ENCODE measurements around the gene ZNHIT1.

ZNHIT1 gene

GRCh38 chr7:101217388-101218235 is at the start of gene ZNHIT1, which contains the start of gene PLOD3:
TSS of gene ZNHIT1 (plus strand) at chr7:101218165. CDS start at chr7:101218196, 31 bp downstream.
TSS of gene PLOD3 (minus strand) at chr7:101217581. CDS start at chr7:101217274, 307 bp downstream.
- DNase-seq, result peak; percentile 91

GRCh38 chr7:101168412-101169049 is 49.4 kb upstream of the ZNHIT1 start:
- DNase-seq, result no peak

- DNase-seq, result no peak
These were observed 48.7 kb upstream of the ZNHIT1 start for GRCh38 chr7:101169110-101169837.

GRCh38 chr7:101169838-101170551 is 48.0 kb upstream of the ZNHIT1 start:
- peak; percentile 87 for DNase-seq

GRCh38 chr7:101170617-101171441 is 47.1 kb upstream of the ZNHIT1 start:
- DNase-seq, result peak; percentile 38

GRCh38 chr7:101171442-101171837 is 46.5 kb upstream of the ZNHIT1 start:
- no peak for DNase-seq

DNA sequence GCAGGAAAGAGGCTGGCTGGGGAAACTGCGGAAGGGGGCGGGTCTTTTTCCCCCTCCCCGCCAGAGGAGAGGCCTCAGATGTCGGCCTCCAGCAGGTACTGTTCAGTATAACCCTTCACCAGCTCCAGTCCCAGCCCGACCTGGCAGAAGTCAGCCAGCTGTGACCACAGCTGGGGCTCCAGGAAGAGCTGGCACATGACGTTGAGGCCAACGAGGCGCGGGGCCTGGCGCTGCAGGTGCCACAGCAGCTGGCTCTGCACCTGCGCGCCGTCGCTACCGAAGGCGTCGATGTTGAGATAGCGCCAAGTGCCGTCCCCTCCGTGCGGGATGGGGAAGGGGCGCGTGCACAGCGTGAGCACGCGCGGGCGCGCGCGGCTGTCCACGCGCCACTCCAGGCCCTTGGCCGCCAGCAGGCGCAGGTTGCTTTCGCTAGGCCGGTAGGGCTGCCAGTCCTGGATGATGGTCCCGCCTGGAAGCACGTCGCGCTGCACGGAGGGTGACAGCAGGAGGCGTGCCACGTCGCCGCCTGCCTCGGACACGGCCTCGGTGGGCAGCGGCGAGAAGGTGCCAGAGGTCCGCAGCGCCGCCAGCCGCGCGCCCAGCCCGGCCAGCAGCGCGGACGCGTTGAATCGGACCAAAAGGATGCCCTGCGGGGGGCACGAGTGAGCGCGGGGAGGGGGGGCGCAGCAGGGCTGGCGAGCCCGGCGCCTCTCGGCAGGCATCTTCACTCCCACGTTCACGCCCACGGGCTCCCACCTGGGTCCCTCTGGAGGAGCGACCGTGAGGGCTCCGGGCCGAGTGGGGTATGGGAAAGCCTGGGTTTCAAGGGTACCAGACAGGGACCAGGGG is 45.7 kb upstream of the ZNHIT1 start:
- DNase-seq, result peak; percentile 30

- peak; percentile 30 for DNase-seq
These were observed 44.9 kb upstream of the ZNHIT1 start for GRCh38 chr7:101172854-101173751.

GRCh38 chr7:101173752-101174244 is 44.2 kb upstream of the ZNHIT1 start:
- DNase-seq, result peak; percentile 74

DNA sequence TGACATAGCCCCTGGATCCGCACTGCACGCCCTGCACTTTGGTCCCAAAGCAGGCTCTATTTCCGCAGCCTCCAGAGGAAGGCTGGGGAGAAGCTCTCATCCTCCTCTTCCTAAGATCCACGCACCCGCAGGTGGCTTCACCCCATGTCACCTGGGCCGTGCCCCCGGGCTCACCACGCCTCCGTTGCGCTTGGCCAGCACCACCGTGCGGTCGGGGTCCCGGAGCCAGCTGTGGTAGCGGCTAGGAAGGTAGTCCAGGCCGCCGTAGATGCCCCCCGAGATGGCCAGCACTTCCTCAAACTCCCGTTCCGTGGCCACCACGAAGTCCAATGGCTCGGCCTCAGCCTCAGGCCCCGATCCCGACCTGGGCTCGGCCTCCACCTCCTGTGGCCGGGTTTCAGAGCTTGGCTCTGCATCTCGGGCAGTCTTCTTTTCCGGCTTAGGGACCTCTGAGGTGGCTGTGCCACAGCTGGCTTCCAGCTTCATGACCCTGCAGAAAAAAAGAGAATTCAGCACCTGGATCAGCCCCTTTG is 43.6 kb upstream of the ZNHIT1 start:
- DNase-seq, result no peak

DNA sequence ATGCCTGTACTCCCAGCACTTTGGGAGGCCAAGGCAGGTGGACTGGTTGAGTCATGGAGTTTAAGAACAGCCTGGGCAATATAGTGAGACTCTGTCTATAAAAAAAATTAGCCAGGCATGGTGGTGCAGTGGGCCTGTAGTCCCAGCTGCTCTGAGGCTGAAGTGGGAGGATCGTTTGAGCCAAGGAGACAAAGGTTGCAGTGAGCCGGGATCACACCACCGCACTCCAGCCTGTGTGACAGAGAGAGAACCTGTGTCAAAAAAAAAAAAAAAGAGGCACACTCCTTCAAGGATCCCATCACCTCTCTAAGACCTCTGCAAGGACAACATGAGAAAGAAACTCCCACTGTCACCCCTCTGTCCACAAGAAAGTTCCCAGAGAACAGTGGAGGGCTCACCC is 42.3 kb upstream of the ZNHIT1 start:
- no peak for DNase-seq

GRCh38 chr7:101177644-101178043 is 40.3 kb upstream of the ZNHIT1 start:
- no peak for DNase-seq

DNA sequence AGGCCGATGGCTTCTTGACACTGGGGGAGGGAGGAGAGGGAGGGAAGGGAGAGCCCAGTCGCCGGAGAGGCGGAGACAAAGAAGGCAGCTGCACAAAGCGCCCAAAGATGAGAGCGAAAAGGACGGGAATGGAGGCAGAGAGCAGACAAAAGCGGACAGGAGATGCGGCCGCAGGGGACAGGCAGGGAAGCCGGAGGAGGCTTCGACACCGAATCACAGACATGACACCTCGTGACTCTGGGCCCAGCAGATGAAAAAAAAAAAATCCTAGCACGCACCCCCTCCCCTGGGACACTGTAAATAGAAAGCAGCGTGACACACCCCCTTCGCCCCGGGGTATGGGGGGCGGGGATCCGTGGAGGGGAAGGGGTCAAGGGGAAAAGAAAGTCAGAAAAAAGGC is 38.8 kb upstream of the ZNHIT1 start:
- no peak for DNase-seq

GRCh38 chr7:101179713-101180112 is 38.3 kb upstream of the ZNHIT1 start:
- no peak for DNase-seq

DNA sequence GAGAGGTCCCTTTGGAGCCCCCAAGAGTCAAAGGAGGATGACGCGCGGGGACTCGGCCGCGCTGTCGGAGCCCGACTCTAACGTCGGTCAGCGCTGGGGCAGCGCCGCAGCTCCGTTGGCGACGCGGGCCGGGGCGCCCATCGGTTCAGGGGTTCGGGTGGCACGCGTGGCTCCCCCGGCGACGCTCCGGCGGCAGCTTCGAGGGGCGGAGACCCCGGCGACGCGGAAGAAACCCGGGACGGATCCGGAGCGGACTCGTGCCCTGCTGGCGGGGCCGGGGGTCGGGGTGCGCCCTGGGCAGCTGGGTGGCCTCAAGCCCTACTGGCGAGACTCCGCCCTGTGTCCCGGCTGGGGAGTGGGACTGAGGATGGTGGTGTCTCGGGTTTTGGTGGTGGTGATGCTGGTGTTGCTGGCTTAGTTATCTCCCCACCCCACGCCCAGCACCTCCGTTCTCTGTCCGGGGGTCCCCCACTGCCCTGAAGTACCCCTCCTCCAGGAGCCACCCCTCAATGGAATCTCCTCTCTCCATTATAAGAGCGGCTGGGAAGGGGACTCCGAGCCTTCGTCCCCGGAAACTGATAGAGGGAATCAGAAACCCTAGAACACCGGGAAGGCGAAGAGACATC is 37.7 kb upstream of the ZNHIT1 start, which contains the start of gene NAT16:
Gene NAT16 (minus strand): TSS at position 164 of the 626 bp plus-strand sequence. CDS start 5,486 bp downstream, outside the sequence.
- no peak for DNase-seq

DNA sequence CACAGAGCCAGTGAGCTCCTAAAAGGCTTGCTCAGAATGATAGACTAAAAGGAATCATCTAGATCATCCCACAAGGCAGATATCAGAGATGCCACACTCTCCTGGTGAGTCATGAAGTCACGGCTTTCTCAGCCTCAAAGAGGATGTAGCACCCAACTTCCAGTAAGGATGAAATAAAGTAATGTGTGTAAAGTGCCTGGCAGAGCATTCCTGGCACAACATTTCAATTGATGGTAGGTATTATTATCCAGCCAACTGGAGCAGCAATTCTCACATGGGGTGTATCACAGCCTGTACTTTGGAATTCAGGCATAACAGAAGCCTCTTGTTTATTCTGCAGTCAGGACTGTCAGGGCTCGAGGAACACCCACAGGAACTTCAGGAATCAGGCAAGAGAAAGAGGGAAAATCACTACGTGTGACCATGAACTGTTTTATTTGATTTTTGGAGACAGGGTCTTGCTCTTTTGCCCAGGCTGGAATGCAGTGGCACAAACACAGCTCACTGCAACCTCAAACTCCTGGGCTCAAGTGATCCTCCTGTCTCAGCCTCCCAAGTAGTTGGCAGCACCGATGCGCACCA is 32.6 kb upstream of the ZNHIT1 start:
- DNase-seq, result no peak

- DNase-seq, result no peak
These were observed 31.8 kb upstream of the ZNHIT1 start for GRCh38 chr7:101186194-101186593.

DNA sequence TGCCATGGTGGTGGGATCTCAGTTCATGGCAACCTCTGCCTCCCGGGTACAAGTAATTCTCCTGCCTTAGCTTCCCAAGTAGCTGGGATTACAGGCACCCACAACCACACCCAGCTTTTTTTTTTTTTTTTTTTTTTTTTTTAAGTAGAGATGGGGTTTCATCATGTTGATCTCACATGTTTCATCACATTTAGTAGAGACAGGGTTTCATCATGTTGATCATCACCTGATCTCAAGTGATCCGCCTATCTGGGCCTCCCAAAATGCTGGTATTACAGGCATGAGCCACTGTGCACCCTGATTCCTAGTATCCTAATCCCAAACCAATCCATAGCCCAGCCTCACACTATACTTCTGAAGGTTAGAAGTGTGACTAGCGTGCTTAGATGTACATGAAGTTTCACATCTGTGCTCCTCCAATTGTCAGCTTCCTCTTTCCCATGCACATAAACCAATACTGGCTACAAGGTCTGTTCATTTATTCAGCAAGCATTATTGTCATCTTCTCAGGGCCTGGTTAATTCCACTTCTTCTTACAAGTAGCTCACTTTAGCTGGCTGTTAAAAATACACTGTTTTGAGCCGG is 31.0 kb upstream of the ZNHIT1 start:
- DNase-seq, result no peak
